GM18870 (cell line): Measurements from ENCODE around the gene AGBL1.

Experiments
- ATAC-seq: cut with Tn5 transposase; IDR thresholded peaks from one replicate; pipeline ENCODE4 v1.9.1; 2021; ENCODE audit warnings: moderate library complexity; ENCODE audit not compliant: unreplicated experiment

AGBL1 gene

GRCh38 chr15:86316726-86317383 is 237.2 kb downstream of the AGBL1 start:
- no peak for ATAC-seq

GRCh38 chr15:86317384-86317740 is 237.7 kb downstream of the AGBL1 start:
- ATAC-seq, result no peak

- ATAC-seq, result no peak
Observed at GRCh38 chr15:86322629-86323028, 243.0 kb downstream of the AGBL1 start.

GRCh38 chr15:86327230-86327865 is 247.7 kb downstream of the AGBL1 start:
- ATAC-seq, result no peak

- ATAC-seq, result no peak
Observed at GRCh38 chr15:86328658-86329057, 249.0 kb downstream of the AGBL1 start.

- ATAC-seq, result no peak
Observed at GRCh38 chr15:86329311-86330013, 249.8 kb downstream of the AGBL1 start.

GRCh38 chr15:86333819-86334218 is 254.1 kb downstream of the AGBL1 start:
- no peak for ATAC-seq

GRCh38 chr15:86336051-86336788 is 256.5 kb downstream of the AGBL1 start:
- ATAC-seq, result no peak

- no peak for ATAC-seq
Observed at GRCh38 chr15:86337071-86337470, 257.4 kb downstream of the AGBL1 start.

- ATAC-seq, result no peak
Observed at GRCh38 chr15:86347245-86347644, 267.6 kb downstream of the AGBL1 start.

GRCh38 chr15:86349565-86349964 is 269.9 kb downstream of the AGBL1 start:
- ATAC-seq, result no peak

GRCh38 chr15:86353213-86353612 is 273.5 kb downstream of the AGBL1 start:
- no peak for ATAC-seq

GRCh38 chr15:86355361-86355760 is 275.7 kb downstream of the AGBL1 start:
- ATAC-seq, result no peak

GRCh38 chr15:86355801-86356200 is 276.1 kb downstream of the AGBL1 start:
- ATAC-seq, result no peak

- no peak for ATAC-seq
Observed at GRCh38 chr15:86362555-86362954, 282.9 kb downstream of the AGBL1 start.

GRCh38 chr15:86373147-86373546 is 293.5 kb downstream of the AGBL1 start:
- no peak for ATAC-seq

- ATAC-seq, result no peak
Observed at GRCh38 chr15:86375733-86376280, 296.1 kb downstream of the AGBL1 start.

- no peak for ATAC-seq
Observed at GRCh38 chr15:86377914-86378313, 298.2 kb downstream of the AGBL1 start.

GRCh38 chr15:86382341-86382740 is 302.7 kb downstream of the AGBL1 start:
- ATAC-seq, result no peak

GRCh38 chr15:86383611-86384010 is 303.9 kb downstream of the AGBL1 start:
- ATAC-seq, result no peak

GRCh38 chr15:86384186-86384585 is 304.5 kb downstream of the AGBL1 start:
- ATAC-seq, result no peak
